ENCODE results near the gene PRSS27. TPM values are rescaled to one million over a fixed set of nuclear protein-coding genes. Genes with fewer than 3 reads are reported as not detected.
A peak's percentile ranks its signal among the peaks of the same experiment; 100 is the strongest.
"Not testable (repeated sequence)": the region's sequence is repeated elsewhere in the genome, so short reads cannot be mapped to it uniquely, and the experiment has no call there.

The PRSS27 gene
- total RNA-seq, 1 donor from 2014 or later: 1.4 TPM

GRCh38 chr16:2697401-2697948, 22.5 kb downstream of the PRSS27 start:
- no peak for DNase-seq (ENCODE audit: low spot score)

- DNase-seq (ENCODE audit: low spot score): not testable (repeated sequence)
Measured at GRCh38 chr16:2696601-2697250, 23.3 kb downstream of the PRSS27 start.

- DNase-seq (ENCODE audit: low spot score): no peak
Measured at GRCh38 chr16:2692948-2693651, 26.9 kb downstream of the PRSS27 start.

GRCh38 chr16:2692251-2692947, 27.6 kb downstream of the PRSS27 start:
- no peak for DNase-seq (ENCODE audit: low spot score)

GRCh38 chr16:2691491-2692248, 28.4 kb downstream of the PRSS27 start:
- DNase-seq (ENCODE audit: low spot score): no peak

GRCh38 chr16:2690852-2691251, 29.2 kb downstream of the PRSS27 start:
- no peak for DNase-seq (ENCODE audit: low spot score)

GRCh38 chr16:2689968-2690801, 29.8 kb downstream of the PRSS27 start:
- DNase-seq (ENCODE audit: low spot score): no peak

- not testable (repeated sequence) for DNase-seq (ENCODE audit: low spot score)
Measured at GRCh38 chr16:2689422-2689821, 30.6 kb downstream of the PRSS27 start.

- DNase-seq (ENCODE audit: low spot score): no peak
Measured at GRCh38 chr16:2687531-2688308, 32.3 kb downstream of the PRSS27 start.

- peak; percentile 28 for DNase-seq (ENCODE audit: low spot score)
Measured at GRCh38 chr16:2686912-2687507, 33.0 kb downstream of the PRSS27 start.

- not testable (repeated sequence) for DNase-seq (ENCODE audit: low spot score)
Measured at GRCh38 chr16:2686075-2686474, 33.9 kb downstream of the PRSS27 start.

GRCh38 chr16:2683041-2683440, 37.0 kb downstream of the PRSS27 start:
- DNase-seq (ENCODE audit: low spot score): not testable (repeated sequence)

- DNase-seq (ENCODE audit: low spot score): peak; percentile 97
Measured at GRCh38 chr16:2682209-2683021, 37.6 kb downstream of the PRSS27 start, which contains the start of gene KCTD5. KCTD5 (plus strand) TSS chr16:2682523; CDS start chr16:2682549, 26 bp downstream.

- not testable (repeated sequence) for DNase-seq (ENCODE audit: low spot score)
Measured at GRCh38 chr16:2680360-2680759, 39.7 kb downstream of the PRSS27 start.

- DNase-seq (ENCODE audit: low spot score): not testable (repeated sequence)
Measured at GRCh38 chr16:2679902-2680301, 40.1 kb downstream of the PRSS27 start.

GRCh38 chr16:2678206-2678965, 41.6 kb downstream of the PRSS27 start:
- DNase-seq (ENCODE audit: low spot score): not testable (repeated sequence)

GRCh38 chr16:2676937-2677336, 43.1 kb downstream of the PRSS27 start:
- DNase-seq (ENCODE audit: low spot score): not testable (repeated sequence)

GRCh38 chr16:2675714-2676113, 44.3 kb downstream of the PRSS27 start:
- DNase-seq (ENCODE audit: low spot score): no peak
